ENCODE data around the gene GALP.
A peak's percentile ranks its signal among the peaks of the same experiment; 100 is the strongest.
"Not testable (repeated sequence)": the region's sequence is repeated elsewhere in the genome, so short reads cannot be mapped to it uniquely, and the experiment has no call there.

Gene GALP

GRCh38 chr19:56148955-56149655, 26.7 kb upstream of the GALP start:
- DNase-seq = not testable (repeated sequence)

- DNase-seq = no peak
These were observed 26.2 kb upstream of the GALP start for GRCh38 chr19:56149656-56150038.

DNA sequence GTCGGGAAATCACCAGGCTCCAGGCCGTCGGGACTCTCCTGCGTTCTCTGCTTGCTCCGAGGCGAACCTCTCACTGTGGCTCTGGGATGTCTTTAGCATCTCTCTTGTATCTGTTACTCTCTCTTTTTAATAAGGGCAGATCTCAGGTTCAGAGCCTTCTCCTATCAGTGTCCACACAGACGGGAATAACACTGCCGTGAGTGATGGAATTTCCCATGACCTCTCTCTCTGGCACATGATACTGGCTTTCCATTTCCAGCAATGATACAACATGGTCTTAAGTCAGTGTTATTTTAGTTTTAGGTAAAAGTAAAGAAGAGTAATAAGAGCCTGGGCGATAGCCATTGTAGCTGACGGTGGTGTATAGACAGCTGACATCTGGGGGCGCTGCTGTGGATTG, 25.4 kb upstream of the GALP start:
- DNase-seq = no peak

GRCh38 chr19:56152644-56153043, 23.2 kb upstream of the GALP start:
- DNase-seq = no peak

DNA sequence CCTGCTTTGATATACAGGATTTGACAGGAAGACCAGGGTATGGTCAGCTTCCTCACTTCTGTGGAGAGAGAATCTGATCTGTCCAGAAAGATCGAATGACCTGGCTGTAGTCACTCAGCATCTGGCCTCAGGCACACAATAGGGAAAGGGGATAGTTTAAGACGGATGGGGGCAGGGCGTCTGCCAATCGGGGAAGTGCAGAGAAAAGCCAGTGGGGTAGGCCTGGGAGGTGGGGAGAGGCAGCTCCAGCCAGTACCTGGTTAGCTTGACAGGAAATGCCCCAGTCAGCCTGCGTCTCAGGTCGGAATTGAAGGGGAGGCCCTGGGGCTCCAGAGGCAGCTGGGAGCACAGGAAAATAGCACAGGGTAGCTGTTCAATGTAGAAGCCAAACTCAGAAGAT, 22.3 kb upstream of the GALP start:
- DNase-seq = no peak

- no peak for DNase-seq
These were observed 20.6 kb upstream of the GALP start for GRCh38 chr19:56155124-56155687.

GRCh38 chr19:56156768-56157167, 19.0 kb upstream of the GALP start:
- no peak for DNase-seq

DNA sequence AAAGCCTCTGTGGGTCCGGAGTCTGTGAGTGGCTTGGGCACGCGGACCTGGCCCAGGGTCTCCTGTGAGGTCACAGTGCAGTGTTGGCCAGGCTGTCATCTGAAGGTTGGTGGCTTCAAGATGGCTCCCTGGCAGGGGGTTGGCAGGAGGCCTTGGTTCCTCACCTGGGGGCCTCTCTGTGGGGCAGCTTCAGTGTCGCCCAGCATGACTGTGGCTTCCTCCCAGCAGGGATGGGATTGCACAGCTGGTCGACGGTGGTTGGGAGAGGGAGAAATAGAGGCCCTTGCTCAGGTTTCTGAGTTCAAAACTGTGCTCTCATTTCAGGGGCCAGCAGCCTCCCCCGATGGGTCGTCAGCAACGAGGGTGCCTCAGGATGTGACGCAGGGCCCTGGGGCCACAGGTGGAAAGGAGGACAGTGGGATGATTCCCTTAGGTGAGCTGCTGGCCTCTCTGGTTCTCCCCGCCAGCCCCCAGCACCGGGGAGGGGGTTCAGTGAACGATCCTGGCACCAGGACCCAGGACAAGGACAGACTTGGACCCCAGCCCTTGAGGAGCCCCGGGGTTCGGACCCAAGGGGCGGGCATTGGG, 17.5 kb upstream of the GALP start:
- DNase-seq = no peak

DNA sequence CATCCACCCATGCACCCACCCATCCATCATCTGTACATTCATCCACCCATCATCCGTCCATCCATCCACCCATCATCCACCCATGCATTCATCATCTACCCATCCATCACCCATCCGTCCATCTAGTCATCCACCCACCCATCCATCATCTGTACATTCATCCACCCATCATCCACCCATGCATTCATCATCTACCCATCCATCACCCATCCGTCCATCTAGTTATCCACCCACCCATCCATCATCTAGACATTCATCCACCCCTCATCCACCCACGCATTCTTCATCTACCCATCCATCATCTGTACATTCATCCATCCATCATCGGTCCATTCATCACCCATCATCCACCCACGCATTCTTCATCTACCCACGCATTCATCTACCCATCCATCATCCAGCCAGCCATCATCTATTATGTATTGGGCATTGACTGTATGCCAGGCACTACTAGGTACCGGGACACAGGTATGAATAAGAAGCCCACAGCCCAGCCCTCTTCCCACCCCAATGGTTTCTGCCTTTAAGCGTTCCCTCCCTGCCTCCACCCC, 16.7 kb upstream of the GALP start:
- DNase-seq = no peak

GRCh38 chr19:56159622-56160271, 16.1 kb upstream of the GALP start:
- DNase-seq = no peak

GRCh38 chr19:56161534-56161933, 14.3 kb upstream of the GALP start:
- DNase-seq = no peak

GRCh38 chr19:56162258-56162657, 13.6 kb upstream of the GALP start:
- DNase-seq = no peak

DNA sequence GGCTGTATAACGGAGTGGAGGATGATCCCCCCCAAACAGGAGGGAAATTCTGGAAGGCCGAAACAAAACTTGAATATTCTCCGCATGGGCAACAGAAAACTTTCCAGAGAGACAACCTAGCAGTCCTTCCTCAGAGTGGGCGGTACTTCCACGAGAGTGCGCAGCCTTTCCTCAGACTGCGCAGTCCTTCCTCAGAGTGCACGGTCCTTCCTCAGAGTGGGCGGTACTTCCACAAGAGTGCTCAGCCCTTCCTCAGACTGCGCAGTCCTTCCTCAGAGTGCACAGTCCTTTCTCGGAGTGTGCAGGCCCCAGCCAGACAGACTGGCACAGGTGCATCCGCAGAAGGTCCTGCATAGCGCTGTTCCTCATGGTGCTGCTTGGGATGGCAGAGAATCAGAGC, 12.7 kb upstream of the GALP start:
- no peak for DNase-seq

DNA sequence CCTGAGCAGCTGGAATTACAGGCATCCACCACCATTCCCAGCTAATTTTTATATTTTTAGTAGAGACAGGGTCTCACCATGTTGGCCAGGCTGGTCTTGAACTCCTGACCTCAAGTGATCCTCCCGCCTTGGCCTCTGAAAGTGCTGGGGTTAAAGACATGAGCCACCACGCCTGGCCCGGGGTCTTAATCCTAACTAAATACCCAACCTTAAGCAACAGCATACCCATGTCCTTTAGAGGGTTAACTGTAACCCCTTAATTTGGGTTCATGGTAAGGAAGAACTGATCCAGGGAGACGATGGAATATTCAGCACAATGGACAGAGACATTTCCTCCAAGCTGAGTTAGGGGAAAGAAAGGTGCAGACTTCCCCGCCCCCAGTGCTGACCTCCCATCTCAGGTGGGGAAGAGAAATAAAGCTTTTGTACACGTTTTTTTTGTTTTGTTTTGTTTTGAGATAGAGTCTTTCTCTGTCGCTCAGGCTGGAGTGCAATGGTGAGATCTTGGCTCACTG, 8.7 kb upstream of the GALP start:
- DNase-seq = no peak

GRCh38 chr19:56170261-56170660, 5.5 kb upstream of the GALP start:
- peak; percentile 31 for DNase-seq

DNA sequence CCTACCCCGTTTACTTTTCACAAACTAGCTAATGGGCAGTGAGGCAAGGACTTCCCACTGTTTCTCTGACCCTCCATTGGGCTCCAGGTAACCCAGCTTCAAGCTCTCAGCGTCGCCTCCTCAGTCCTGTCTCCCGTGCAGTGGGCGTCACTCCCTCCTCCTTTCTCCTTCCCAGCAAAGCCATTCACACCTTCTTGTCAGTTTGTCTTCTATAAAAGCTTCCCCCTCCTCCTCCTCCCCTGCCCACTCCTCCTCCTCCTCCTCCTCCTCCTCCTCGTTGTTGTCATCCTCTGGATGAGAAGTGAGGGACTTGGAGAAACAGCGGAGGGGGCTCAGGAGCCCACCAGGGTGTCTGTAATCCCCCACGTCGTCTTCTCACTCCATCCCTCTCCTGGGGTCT, 1.7 kb upstream of the GALP start:
- DNase-seq = no peak

- DNase-seq = no peak
These were observed 1.3 kb upstream of the GALP start for GRCh38 chr19:56174550-56174949.

DNA sequence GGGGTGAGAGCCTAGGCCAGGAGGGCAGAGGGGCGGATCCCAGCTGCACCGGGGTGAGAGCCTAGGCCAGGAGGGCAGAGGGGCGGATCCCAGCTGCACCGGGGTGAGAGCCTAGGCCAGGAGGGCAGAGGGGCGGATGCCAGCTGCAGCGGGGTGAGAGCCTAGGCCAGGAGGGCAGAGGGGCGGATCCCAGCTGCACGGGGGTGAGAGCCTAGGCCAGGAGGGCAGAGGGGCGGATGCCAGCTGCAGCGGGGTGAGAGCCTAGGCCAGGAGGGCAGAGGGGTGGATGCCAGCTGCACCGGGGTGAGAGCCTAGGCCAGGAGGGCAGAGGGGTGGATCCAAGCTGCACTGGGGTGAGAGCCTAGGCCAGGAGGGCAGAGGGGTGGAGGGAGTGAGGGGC, 502 bp downstream of the GALP start:
- not testable (repeated sequence) for DNase-seq

DNA sequence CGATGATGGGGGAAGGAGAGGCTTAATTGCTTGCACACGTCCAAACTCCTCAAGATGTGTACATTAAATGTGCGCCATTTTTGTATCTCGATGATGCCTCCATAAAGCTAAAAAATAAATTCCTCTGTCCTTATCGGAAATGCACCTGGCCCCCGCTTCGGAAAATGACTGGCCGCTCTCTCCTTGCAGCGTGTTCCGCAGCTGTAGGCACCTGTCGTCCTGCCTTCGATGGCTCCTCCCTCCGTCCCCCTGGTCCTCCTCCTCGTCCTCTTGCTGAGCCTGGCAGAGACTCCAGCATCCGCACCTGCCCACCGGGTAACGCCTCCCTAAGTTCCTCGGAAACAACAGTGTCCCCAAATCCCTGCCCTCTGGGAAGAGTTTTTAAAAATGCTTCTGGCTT, 1.1 kb downstream of the GALP start:
- no peak for DNase-seq

- no peak for DNase-seq
These were observed 1.9 kb downstream of the GALP start for GRCh38 chr19:56177564-56178243.

DNA sequence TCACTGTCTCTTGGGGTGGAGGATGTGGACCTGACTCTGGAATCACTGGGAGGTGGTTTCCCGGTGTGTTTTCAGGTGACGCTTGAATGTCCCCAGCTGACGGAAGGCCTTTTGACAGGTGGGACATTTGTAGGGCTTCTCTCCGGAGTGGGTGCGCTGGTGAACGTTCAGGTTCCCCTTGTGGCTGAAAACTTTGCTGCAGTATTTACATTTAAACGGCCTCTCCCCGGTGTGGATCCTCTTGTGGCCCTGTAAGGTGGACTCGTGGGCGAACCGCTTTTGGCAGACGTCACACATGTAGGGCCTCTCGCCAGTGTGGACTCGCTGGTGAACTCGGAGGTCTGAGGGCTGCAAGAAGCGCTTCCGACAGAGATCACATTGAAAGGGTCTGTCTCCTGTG, 14.0 kb downstream of the GALP start:
- DNase-seq = no peak

GRCh38 chr19:56191115-56191514, 15.3 kb downstream of the GALP start:
- DNase-seq = no peak

DNA sequence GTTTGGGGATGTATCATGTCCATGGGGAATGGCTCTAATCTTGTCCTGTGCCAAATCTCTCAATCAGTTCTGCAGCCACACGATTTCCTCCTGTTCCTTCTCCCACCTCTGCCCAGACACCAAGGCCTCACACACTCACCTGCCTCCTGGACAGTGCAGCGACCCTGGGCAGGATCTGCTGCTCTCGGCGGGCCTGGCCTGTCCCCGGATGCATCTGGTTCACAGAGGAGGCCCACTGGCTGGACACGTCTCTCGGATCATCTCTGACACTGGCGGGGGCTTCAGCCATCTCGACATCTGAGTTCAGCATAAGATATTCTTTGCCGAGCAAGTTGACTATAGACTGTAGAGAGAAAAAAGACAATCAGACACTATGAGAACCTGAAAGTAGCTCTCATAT, 15.9 kb downstream of the GALP start:
- DNase-seq = no peak

Data from fibroblast of skin of right biceps (primary cell).